ENCODE data around the gene SERTAD2.
A peak's percentile ranks its signal among the peaks of the same experiment; 100 is the strongest.

The SERTAD2 gene

DNA sequence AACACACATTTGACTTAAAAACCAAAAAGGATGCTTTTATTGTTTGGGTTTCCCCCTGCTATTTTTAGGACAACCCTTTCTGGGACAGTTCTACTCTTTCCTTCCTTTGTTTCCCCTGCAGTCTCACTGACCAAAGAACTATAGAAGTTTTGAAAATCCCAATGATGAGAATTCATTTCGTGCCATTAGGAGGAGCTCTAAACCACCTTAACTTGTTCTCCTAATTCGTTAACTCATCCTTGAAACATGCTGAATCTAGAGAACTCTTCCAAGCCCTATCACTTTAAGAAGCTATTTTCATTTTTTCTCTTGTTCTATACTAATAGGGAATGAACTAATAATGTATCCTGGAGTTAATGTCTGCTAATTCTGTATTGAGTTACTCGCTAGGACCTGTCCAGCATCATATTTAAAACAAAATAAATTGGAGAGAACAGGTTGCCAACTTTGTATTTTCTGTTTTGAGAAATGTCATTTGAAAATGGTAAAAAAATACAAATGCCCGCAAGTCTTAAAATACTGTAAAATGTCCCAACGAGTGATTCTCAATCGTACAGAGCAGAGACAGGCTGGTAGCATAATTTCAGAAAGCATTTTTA, 66.7 kb downstream of the SERTAD2 start:
- ChIA-PET POLR2A (interaction anchor here (0.5 to 0.7 kb wide), 2 partner anchors 251 to 402 kb away, joined by 3 read pairs; partner anchors contain the start of gene SLC1A4), CTCF (interaction anchor here (0.7 to 7.5 kb wide), 50 partner anchors 11 to 453 kb away, joined by 3 to 91 read pairs (median 5); partner anchors contain the start of genes AFTPH and SERTAD2)
- TF ChIP-seq, protein P1, sequence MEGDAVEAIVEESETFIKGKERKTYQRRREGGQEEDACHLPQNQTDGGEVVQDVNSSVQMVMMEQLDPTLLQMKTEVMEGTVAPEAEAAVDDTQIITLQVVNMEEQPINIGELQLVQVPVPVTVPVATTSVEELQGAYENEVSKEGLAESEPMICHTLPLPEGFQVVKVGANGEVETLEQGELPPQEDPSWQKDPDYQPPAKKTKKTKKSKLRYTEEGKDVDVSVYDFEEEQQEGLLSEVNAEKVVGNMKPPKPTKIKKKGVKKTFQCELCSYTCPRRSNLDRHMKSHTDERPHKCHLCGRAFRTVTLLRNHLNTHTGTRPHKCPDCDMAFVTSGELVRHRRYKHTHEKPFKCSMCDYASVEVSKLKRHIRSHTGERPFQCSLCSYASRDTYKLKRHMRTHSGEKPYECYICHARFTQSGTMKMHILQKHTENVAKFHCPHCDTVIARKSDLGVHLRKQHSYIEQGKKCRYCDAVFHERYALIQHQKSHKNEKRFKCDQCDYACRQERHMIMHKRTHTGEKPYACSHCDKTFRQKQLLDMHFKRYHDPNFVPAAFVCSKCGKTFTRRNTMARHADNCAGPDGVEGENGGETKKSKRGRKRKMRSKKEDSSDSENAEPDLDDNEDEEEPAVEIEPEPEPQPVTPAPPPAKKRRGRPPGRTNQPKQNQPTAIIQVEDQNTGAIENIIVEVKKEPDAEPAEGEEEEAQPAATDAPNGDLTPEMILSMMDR (IDR thresholded peaks at IDR 0.05; ENCODE audit: insufficient read depth, low read length, missing control alignments): peak; percentile 62
- H3K4me3 ChIP-seq (ENCODE audit: low read depth, low read length): no peak overlapping the region
- peak; percentile 17 for DNase-seq (ENCODE audit: low read depth, low spot score)

DNA sequence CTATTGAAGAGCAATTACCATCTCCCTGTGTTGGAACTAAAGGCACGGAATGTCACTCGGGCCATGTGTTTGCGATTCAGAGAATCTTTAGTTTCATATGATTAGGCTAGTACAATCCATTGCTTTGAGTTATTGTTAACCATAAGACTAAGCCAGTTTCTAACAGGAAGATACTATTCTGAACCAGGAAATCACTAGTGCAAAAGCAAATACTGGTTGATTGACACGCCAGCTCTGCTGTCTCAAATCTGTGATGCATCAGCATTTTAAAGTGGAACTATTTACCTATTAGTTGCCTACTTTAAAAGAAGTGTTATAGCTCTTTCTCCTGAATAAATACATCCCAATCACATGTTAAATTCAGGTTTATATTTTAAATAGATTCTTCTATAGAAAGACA, 67.7 kb downstream of the SERTAD2 start:
- CTCF ChIA-PET: interaction anchor here (0.7 to 7.5 kb wide), 37 partner anchors 10 to 454 kb away, joined by 3 to 91 read pairs (median 5); partner anchors contain the start of genes AFTPH and SERTAD2
- POLR2A ChIA-PET: no interaction called here
- H3K4me3 ChIP-seq (ENCODE audit: low read depth, low read length): no peak overlapping the region
- no peak for DNase-seq (ENCODE audit: low read depth, low spot score)
- TF ChIP-seq, protein P1 (IDR thresholded peaks at IDR 0.05; ENCODE audit: insufficient read depth, low read length, missing control alignments): no peak

DNA sequence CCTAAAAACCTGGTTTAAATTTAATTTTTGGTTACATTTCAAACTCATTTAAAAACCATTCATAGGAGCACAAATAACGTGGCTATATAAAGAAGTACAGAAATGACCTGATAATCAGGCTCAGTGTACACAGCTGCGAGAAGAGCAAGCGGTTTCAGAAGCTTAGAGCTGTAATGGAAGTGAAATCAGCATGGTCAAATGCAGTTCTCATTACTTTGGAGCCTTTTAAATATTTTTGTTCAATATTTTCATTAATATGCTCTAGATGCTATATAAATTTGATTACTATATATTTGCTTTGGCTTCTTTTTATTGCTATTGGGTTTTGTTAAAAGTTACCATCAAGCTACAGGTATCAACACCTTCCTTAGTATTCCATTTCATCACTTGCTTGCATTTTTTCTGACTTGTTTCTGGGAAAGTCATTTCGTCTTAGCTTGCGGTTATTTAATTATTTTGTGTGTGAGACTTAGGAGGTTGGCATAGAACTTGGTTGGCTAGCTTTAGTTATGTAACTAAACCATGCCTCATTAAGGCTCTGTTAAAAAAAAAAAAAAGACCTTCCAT, 70.9 kb downstream of the SERTAD2 start:
- POLR2A ChIA-PET: no interaction called here
- no peak for DNase-seq (ENCODE audit: low read depth, low spot score)
- TF ChIP-seq, protein P1 (IDR thresholded peaks at IDR 0.05; ENCODE audit: insufficient read depth, low read length, missing control alignments): no peak
- CTCF ChIA-PET: interaction anchor here (0.6 to 7.5 kb wide), 15 partner anchors 11 to 333 kb away, joined by 3 to 91 read pairs (median 4); no protein-coding TSS in a partner anchor
- H3K4me3 ChIP-seq (ENCODE audit: low read depth, low read length): no peak overlapping the region

DNA sequence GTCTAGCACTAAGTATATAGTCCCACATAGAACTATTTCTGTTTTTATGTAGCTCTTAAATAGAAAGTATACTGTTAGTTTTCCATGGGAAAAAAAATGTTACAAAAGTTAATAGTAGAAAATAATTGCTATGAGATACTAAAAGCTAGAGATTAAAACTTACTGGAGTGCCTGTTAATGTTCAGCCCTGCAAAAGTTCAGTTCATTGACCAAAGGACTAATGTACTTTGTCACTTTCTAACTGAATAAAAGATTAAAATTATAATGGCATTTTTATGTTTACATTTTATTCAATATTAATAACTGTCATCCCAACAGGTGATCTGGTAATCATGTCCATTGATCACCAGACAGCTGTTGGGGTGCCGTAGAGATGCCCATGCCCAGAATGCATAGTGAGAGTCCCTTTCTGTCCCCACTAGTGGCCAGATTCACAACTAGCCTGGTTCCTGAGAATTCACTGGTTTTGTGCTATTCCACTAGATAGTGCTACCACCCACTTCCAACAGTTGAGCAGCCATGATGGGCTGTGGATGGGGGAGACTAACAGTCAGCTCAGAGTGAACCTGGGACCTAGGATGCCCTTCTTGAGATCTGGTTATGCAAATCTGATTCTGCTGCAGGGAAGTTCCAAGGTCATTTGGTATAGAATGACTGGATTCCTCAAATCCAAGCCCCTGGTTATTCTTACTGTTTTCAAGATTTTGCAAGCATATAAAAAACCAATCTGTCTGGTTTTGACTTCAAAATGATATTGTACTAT, 71.8 kb downstream of the SERTAD2 start:
- TF ChIP-seq, protein P1 (IDR thresholded peaks at IDR 0.05; ENCODE audit: insufficient read depth, low read length, missing control alignments): no peak
- no peak for DNase-seq (ENCODE audit: low read depth, low spot score)
- CTCF ChIA-PET: interaction anchor here (0.9 to 7.5 kb wide), 18 partner anchors 9 to 334 kb away, joined by 3 to 91 read pairs (median 5); no protein-coding TSS in a partner anchor
- H3K4me3 ChIP-seq (ENCODE audit: low read depth, low read length): no peak overlapping the region
- POLR2A ChIA-PET: no interaction called here
